ENCODE results near the gene RBFOX1.

- TF ChIP-seq CTCF (IDR thresholded peaks at IDR 0.05) (no peak), POLR2A (IDR thresholded peaks at IDR 0.05) (no peak)
Observed at GRCh38 chr16:7691533-7691932, 358.9 kb downstream of the RBFOX1 start.
